HPDE6-E6E7 (cell line): ENCODE data around the gene HEYL.

Experiments
- DNase-seq: peaks from one replicate; pipeline ENCODE4 v3.0.0; 2011; ENCODE audit warnings: missing footprints; ENCODE audit errors: extremely low spot score

The HEYL gene

GRCh38 chr1:39639305-39640130, at the start of gene HEYL:
Gene HEYL (minus strand): TSS chr1:39639643. CDS start chr1:39639625, 18 bp downstream.
- DNase-seq, result no peak

DNA sequence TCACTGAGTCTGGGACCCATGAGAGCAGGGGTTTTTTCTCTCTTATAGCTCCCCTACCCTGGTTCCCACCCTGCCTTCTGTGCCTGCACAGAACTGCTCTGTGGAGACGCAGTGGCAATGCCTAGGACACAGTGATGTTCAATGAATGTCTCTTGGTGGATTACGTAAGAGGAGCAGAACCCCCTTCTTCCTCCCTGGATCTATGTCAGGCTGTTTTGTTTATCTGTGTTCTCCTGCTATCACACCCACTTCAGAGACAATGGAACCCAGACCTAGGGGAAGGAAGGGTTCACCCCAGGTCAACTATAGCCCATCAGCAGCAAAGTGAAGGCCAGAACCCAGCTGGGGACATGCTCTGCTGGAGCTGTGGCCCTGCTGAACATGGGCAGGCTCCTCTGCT, 49.8 kb upstream of the HEYL start:
- no peak for DNase-seq

GRCh38 chr1:39688706-39689105, 49.3 kb upstream of the HEYL start:
- no peak for DNase-seq

GRCh38 chr1:39687243-39687642, 47.8 kb upstream of the HEYL start:
- no peak for DNase-seq

- no peak for DNase-seq
Observed at GRCh38 chr1:39685071-39685470, 45.6 kb upstream of the HEYL start.

GRCh38 chr1:39684313-39684664, 44.8 kb upstream of the HEYL start:
- DNase-seq, result no peak

GRCh38 chr1:39683591-39684312, 44.3 kb upstream of the HEYL start:
- DNase-seq, result no peak

DNA sequence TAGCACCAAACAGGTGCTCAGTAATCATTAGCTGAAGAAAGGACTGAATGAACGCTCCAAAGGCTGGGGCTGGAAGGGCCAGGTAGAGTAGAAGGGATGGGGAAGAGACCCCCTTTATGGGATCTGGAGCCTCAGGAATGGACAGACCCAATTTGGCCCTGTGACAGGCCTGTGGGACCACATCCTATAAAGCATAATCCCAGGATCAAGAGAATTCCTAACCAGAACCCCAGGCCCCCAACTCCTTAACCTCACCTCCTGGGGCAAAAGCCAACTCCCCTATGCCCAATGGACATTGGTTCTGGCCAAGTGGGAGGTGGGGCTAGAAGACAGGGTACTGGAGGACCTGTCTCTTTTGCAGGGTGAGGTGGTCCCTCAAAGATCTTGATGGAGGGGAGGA, 42.6 kb upstream of the HEYL start:
- DNase-seq, result no peak

- no peak for DNase-seq
Observed at GRCh38 chr1:39681294-39681693, 41.9 kb upstream of the HEYL start.

DNA sequence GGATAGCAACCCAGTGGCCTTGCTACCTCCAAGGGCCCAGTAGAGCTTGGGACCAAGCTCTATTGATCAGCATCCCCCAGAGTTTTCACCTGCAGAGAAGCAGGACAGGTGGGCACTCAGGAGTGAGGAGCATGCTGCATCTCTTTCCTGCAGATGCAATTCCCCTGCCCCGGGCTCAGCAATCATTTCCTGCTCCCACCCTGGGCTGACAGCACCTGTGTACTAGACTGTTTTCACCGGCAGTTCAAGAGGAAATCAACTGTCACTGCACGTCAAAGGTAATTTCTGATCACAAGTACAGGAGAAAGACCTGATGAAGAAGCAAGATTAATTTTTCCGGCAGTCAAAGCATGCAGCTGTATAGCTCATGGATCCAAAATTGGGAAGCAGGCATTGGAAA, 41.3 kb upstream of the HEYL start:
- DNase-seq, result no peak

- DNase-seq, result no peak
Observed at GRCh38 chr1:39679821-39680220, 40.4 kb upstream of the HEYL start.

- no peak for DNase-seq
Observed at GRCh38 chr1:39678889-39679288, 39.4 kb upstream of the HEYL start.

DNA sequence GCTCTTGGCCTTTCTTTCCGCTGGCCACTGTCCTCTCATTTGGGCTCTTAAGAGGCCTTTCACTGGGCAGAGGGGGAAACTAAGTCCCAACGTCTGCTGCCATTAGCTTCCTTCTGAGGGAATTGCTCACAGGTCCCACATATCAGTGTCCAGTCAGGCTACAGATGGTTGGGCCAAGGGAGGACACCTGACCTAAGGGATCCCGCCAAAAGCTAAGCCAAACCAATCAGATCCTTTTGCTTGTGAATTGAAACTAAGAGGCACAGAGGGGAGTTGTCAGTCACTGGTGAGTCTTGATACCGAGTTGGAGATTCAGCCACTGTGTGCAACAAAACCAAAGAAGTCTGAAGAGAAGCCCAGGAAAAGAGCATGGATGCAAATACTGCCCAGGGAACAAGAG, 38.2 kb upstream of the HEYL start:
- no peak for DNase-seq

GRCh38 chr1:39676948-39677548, 37.6 kb upstream of the HEYL start:
- DNase-seq, result no peak

GRCh38 chr1:39675220-39675619, 35.8 kb upstream of the HEYL start:
- peak; percentile 42 for DNase-seq

DNA sequence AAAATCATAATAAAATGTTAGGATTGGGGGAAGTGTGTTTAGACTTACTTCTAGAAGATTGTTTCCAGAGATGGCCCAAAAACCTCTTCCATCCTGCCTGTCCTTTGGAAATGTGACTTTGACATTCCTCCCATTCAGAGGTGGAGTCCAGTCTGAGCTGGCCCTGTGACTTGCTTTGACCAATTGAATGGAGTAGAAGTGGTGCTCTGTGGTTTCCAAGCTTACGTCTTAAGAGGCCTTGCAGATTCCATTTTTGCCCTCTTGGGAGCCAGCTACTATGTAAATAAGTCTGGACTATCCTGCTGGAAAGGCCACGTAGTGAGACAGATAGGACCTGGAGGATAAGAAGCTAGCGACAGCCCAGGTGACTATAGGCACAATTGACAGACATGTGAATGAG, 33.8 kb upstream of the HEYL start:
- no peak for DNase-seq

DNA sequence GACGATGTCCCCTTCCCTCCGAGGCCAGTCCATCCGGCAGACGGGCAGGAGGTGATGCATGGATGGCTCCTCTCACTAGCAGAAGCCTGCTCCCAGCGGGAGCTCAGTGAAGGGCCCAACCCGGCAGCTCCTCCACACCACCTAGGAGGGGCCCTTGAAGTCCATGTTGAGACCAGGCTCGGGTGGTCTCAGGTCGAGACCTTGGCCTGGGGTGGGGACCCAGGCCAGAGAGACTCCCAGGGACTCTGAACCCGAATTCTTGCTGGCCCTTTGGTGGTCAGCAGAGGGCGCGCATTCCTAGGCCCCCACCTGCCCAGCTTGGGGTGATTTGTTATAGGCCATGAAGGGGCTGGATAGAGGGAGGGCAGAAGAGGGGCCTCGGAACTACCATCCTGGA, 33.1 kb upstream of the HEYL start:
- no peak for DNase-seq

DNA sequence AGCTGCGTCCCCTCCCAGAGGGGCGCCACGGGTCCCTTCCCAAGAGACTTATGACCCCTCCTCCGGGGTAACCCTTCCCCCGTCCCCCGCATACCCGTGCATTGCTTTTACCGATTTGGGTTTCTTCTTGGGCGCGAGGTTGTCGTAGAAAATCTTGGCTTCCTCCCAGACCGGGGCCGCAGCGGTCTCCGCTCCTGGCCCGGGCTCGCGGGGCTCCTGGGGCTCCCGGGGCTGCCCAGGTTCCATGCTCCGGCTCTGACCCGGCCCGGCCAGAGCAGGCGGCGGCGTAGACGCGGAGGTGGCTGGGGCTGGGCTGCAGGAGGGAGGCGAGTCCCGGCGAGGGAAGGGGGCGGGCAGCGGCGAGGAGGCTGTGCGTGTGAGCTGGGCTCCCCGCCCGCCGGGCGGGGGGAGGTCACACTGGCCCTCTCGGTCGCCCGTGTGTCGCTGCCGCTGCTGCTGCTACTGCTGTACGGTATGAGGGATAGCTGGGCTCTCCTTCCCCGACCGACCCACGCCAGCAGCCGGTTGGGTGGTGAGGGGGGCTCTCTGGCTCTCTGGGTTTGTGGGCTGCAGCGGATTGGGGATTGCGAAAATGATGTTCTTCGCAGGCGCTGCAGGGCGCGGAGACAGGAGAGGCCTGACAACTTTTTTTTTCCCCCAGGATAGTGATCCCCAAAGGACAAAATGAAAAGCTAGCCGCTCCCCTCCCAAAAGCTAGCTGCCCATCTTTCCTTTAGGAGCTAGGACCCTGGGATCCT, 32.5 kb upstream of the HEYL start, which contains the start of gene NT5C1A:
Gene NT5C1A, minus strand, starts transcription at position 315 of the 758 bp plus-strand sequence. Its CDS starts 69 bp downstream, at position 246.
- no peak for DNase-seq

DNA sequence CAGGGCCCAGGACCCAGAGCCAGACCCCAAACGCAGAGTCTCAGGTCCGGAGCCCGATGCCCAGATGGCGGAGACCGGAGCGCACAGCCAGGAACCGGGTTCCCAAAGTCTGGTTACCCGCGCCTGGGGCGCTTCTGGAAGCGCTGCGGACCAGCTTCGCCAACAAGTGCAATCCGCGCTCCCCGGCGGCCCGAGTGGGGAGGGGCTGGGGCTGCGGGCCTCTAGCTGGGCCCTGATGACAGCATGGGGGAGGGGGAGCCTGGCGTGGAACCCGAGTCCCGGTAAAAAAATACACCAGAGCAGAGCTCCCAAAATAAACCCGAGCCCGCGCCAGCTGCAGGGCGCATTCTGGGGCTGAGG, 32.0 kb upstream of the HEYL start:
- DNase-seq, result no peak

GRCh38 chr1:39670689-39671088, 31.2 kb upstream of the HEYL start:
- no peak for DNase-seq

DNA sequence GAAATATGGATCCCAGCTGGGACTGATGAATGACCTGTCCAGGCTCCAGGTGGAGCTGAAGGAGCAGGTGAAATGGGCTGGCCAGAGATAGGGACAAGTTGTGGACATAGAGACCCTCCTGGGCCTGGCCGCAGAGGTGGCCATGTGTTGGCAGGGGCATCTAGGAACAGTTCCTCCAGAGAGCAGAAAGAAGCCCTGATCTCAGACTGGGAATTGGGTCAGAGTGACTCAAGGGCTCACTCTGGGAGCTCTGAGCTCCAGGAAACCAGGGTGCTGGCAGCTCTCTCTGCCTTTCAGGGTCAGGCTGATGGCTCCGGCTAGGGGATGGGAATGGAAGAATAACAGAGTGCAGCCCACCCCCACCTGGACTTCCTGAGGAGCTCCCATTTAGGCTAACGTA, 29.5 kb upstream of the HEYL start:
- no peak for DNase-seq

GRCh38 chr1:39668111-39668510, 28.7 kb upstream of the HEYL start:
- no peak for DNase-seq
